HepG2 (cell line): Measurements from ENCODE around the gene TRMU. TPM values are rescaled to one million over a fixed set of nuclear protein-coding genes. Genes with fewer than 3 reads are reported as not detected.

ENCODE experiments used
- ATAC-seq: fragments of 200-7000 bp; cut with Tn5 transposase; 3 replicates; pipeline ENCODE4 v1.9.1; 2020; ENCODE audit warnings: mild to moderate bottlenecking, moderate library complexity
- BruUV-seq: library from RNA; stranded (reverse); fragments of 400-500 nt; replicated peaks from 2 replicates; lab custom pipeline; 2021; lab: Mats Ljungman, UMichigan
- CTCF ChIA-PET: fragments of 300-600 bp; formaldehyde crosslinking; extraction: SDS; loops from one replicate; lab custom pipeline; 2021; ENCODE audit warnings: low total read pairs, inconsistent platforms, low intra/inter-chr PET ratio; lab: Yijun Ruan, JAX
- POLR2A ChIA-PET: fragments of 350-600 bp; sonication (Branson Sonifier 250); formaldehyde crosslinking; loops from one replicate; lab custom pipeline; 2020; ENCODE audit warnings: antibody characterized with exemption, inconsistent platforms; lab: Yijun Ruan, JAX
- DNase-seq: peaks from one replicate; pipeline ENCODE4 v3.0.0-alpha.2; 2015; ENCODE audit warnings: low spot score
- FAIRE-seq: peaks from 3 replicates; lab custom pipeline; 2011; peaks lifted over from hg19 to GRCh38; lab: Jason Lieb, UNC
- H2AFZ ChIP-seq: one replicate; pipeline ENCODE4 v1.6.1; 2011; ENCODE audit warnings: low read length, inconsistent platforms
- H3K27ac ChIP-seq: fragments of 300-600 bp; 3 replicates; pipeline ENCODE4 v1.8.0; 2011; ENCODE audit warnings: mixed run types, mild to moderate bottlenecking, mixed read lengths, low read length, inconsistent platforms; ENCODE audit not compliant: insufficient read depth; ENCODE audit errors: extremely low read length
- H3K27me3 ChIP-seq, 2 experiments: fragments of 200-600 bp in 1 of 2; 2 replicates in 1 of 2; 3 replicates in 1 of 2; pipeline versions ENCODE4 v1.6.0 to v1.8.0; 2011; ENCODE audit warnings: low read length in 2 of 2, mild to moderate bottlenecking in 2 of 2, moderate library complexity in 2 of 2, inconsistent platforms in 1 of 2; ENCODE audit not compliant: insufficient read depth in 2 of 2, control insufficient read depth in 1 of 2
- H3K36me3 ChIP-seq, 2 experiments: fragments of 200-600 bp in 1 of 2; replicated peaks in 1 of 2; 2 replicates in 1 of 2; 3 replicates in 1 of 2; pipeline versions ENCODE4 v1.5.1 to v1.8.0; 2011; ENCODE audit warnings: low read length in 2 of 2, inconsistent platforms in 1 of 2; ENCODE audit not compliant: insufficient read depth in 2 of 2, control insufficient read depth in 1 of 2
- H3K4me1 ChIP-seq: 2 replicates; pipeline ENCODE4 v1.5.1; 2012; ENCODE audit warnings: low read length, inconsistent platforms; ENCODE audit not compliant: insufficient read depth
- H3K4me2 ChIP-seq: 2 replicates; pipeline ENCODE4 v1.6.0; 2011; ENCODE audit warnings: low read depth, low read length, inconsistent platforms
- H3K4me3 ChIP-seq, 3 experiments: fragments of 200-600 bp in 1 of 3; sonication (generic), shearing (Covaris generic) in 1 of 3; replicated peaks in 1 of 3; 2 replicates each; pipeline ENCODE4 v1.5.1; 2011 to 2016; ENCODE audit warnings: low read length in 3 of 3, inconsistent platforms in 2 of 3, low read depth in 2 of 3, mild to moderate bottlenecking in 2 of 3, control low read depth in 1 of 3, mixed read lengths in 1 of 3; ENCODE audit not compliant: insufficient read depth in 1 of 3
- H3K79me2 ChIP-seq: one replicate; pipeline ENCODE4 v1.6.1; 2011; ENCODE audit warnings: low read length, inconsistent platforms; ENCODE audit not compliant: insufficient read depth
- H3K9ac ChIP-seq: 2 replicates; pipeline ENCODE4 v1.6.0; 2011; ENCODE audit warnings: mild to moderate bottlenecking, low read depth, low read length, inconsistent platforms; ENCODE audit not compliant: insufficient read depth
- H3K9me3 ChIP-seq: 2 replicates; pipeline ENCODE4 v1.5.1; 2012; ENCODE audit warnings: mild to moderate bottlenecking, low read length
- H4K20me1 ChIP-seq: 2 replicates; pipeline ENCODE4 v1.6.0; 2011; ENCODE audit warnings: inconsistent platforms, mild to moderate bottlenecking, low read length, moderate library complexity; ENCODE audit not compliant: insufficient read depth
- ARNTL ChIP-seq: sonication (generic); formaldehyde crosslinking; IDR thresholded peaks from 2 replicates; pipeline ENCODE4 v1.4.0; 2020; ENCODE audit warnings: mild to moderate bottlenecking, missing genetic modification reagents
- FOXK1 ChIP-seq: sonication (generic); formaldehyde crosslinking; IDR thresholded peaks from 2 replicates; pipeline ENCODE4 v1.4.0; 2020; ENCODE audit warnings: low read depth, missing genetic modification reagents, borderline replicate concordance
- HNRNPUL1 ChIP-seq: fragments of 200-400 bp; formaldehyde crosslinking; IDR thresholded peaks from 2 replicates; pipeline ENCODE4 v1.6.1; 2017; ENCODE audit warnings: low read depth, mild to moderate bottlenecking, low read length, moderate library complexity
- PRMT3 ChIP-seq: sonication (generic); formaldehyde crosslinking; IDR thresholded peaks from 2 replicates; pipeline ENCODE4 v1.8.1; 2022; ENCODE audit warnings: low read depth, mild to moderate bottlenecking, moderate library complexity, missing genetic modification reagents, borderline replicate concordance
- RBAK ChIP-seq: sonication (generic); formaldehyde crosslinking; IDR thresholded peaks from 2 replicates; pipeline ENCODE4 v1.5.1; 2020; ENCODE audit warnings: mild to moderate bottlenecking, missing genetic modification reagents
- TOE1 ChIP-seq: sonication (generic); formaldehyde crosslinking; IDR thresholded peaks from 2 replicates; pipeline ENCODE4 v1.4.0; 2020; ENCODE audit warnings: mild to moderate bottlenecking, missing genetic modification reagents
- ZNF430 ChIP-seq: sonication (generic); formaldehyde crosslinking; IDR thresholded peaks from 2 replicates; pipeline ENCODE4 v1.9.0; 2021; ENCODE audit warnings: mild to moderate bottlenecking, missing genetic modification reagents
- ZSCAN29 ChIP-seq: sonication (generic); formaldehyde crosslinking; conservative IDR thresholded peaks from 2 replicates; pipeline ENCODE4 v1.4.0; 2020; ENCODE audit warnings: mild to moderate bottlenecking, missing genetic modification reagents
- WGBS: methylation state at CpG from one replicate; pipeline ENCODE4 v1.1.6; 2017; ENCODE audit warnings: low lambda C conversion rate; 5-methylcytosine and 5-hydroxymethylcytosine counted together
- in situ Hi-C: cut with HindIII; loops from 2 replicates; pipeline ENCODE4 v1.10.0; 2017; ENCODE audit warnings: low pct_unique_long_range_greater_than_20kb; ENCODE audit not compliant: extremely low pct_ligation_motif_present
- intact Hi-C: fragments of 100-400 bp; cut with micrococcal nuclease; formaldehyde crosslinking; loops from one replicate; pipeline ENCODE4 v1.10.0; 2022; ENCODE audit not compliant: unreplicated experiment
- polyA plus RNA-seq, 8 experiments: library from polyadenylated mRNA; depleted of rRNA in 3 of 8; stranded (reverse) in 7 of 8; unstranded in 1 of 8; fragments of >200 nt; fragmentation: Illumina TruSeq in 4 of 8; extraction: Trizol in 4 of 8; gene quantifications; 2 replicates each; pipeline versions ENCODE4 v1.2.1 to v1.2.3, GENCODE V29; 2011 to 2016; ENCODE audit warnings: low read depth in 4 of 8, missing spikeins in 1 of 8, mixed read lengths in 1 of 8; ENCODE audit not compliant: insufficient read depth in 1 of 8
- total RNA-seq, 5 experiments: library from RNA; depleted of rRNA; stranded (reverse); fragments of >200 nt; fragmentation: Illumina TruSeq; extraction: Trizol; gene quantifications; 2 replicates each; pipeline ENCODE4 v1.2.3, GENCODE V29; 2016; ENCODE audit warnings: low read depth in 1 of 5
- TF ChIP-seq, protein P1 (sequence below): sonication (generic); formaldehyde crosslinking; IDR thresholded peaks from 2 replicates; pipeline ENCODE4 v1.4.0; 2020; ENCODE audit warnings: missing genetic modification reagents
- TF ChIP-seq, protein P2 (sequence below): sonication (generic); formaldehyde crosslinking; IDR thresholded peaks from 2 replicates; pipeline ENCODE4 v1.5.1; 2020; ENCODE audit warnings: missing genetic modification reagents, mild to moderate bottlenecking, borderline replicate concordance
- TF ChIP-seq, protein P3 (sequence below): sonication (generic); formaldehyde crosslinking; IDR thresholded peaks from 2 replicates; pipeline ENCODE4 v1.8.1; 2022; ENCODE audit warnings: mild to moderate bottlenecking, missing genetic modification reagents
- TF ChIP-seq, protein P4 (sequence below): sonication (generic); formaldehyde crosslinking; IDR thresholded peaks from 2 replicates; pipeline ENCODE4 v1.4.0; 2020; ENCODE audit warnings: mild to moderate bottlenecking, missing genetic modification reagents, borderline replicate concordance

TRMU gene
- total and polyA plus RNA-seq, 2 of the 13 experiments (the other 11 are each of a cell fraction or from before 2014, with no cell fraction given) = 31.0 to 50.2 TPM

DNA sequence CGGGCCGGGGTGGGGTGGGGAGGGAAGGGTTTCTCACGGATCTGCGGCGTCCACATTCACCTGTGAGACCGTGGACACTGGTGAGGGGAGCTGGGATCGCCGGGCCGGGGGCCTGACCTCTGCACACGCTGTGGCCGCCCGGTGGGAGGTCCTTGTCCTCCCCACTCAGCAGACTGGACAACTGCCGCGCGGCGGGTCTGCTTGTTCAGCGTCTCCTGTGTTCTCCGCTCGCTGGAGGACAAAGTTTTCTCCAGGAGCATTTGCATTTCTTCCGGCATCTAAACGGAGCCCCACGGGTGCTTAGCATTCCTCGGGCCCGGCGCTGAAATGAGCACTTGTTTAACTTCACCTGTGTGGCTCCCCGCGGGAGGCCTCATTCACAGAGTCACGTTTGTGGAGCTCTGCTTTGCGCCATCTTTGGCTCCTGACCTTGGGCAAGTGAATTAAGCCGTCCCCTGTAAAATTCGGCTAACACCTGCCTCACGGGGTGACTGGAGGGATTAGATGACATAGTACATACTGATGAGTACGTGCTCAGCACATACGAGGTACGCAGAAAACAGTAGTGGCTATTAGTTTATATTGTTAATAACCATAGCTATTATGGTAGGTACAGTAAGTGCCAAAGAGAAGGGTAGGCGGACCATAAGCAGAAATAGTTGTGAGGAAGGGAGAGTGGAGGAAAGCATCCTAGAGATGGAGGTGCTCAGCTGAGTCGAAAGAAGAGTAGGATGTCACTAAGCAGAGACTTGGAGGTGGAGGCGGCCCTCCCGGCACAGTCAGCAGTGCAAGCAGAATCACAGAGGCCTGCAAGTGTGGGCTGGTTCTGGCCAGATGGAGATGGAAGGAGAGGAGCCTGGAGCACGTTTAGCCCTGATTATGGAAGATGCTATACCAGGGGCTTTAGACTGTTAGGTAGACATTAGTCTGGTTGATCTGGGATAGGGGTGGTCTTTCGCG is 885 bp downstream of the TRMU start:
- H3K4me2 ChIP-seq = peak overlapping the region; percentile 98
- intact Hi-C loops = no loop called here
- H3K27me3 ChIP-seq = no peaks in the 10 kb centered on the region
- peak overlapping the region; percentile 84 for H3K27ac ChIP-seq
- peaks cover 40% of the 10 kb centered on the region for H3K4me1 ChIP-seq
- FAIRE-seq = no peak
- 3% methylated on average over 21 of the region's 42 CpGs for WGBS
- peak; percentile 20 for DNase-seq
- ATAC-seq = peak; percentile 73
- no TSS peak for BruUV-seq
- H3K9me3 ChIP-seq = no peaks in the 10 kb centered on the region
- peak overlapping the region; percentile 88 for H3K9ac ChIP-seq
- H3K79me2 ChIP-seq = peaks cover 36% of the 10 kb centered on the region
- H3K4me3 ChIP-seq = peak overlapping the region; percentile 72 to 100 (median 98)
- in situ Hi-C loops = no loop called here
- ChIA-PET CTCF (no interaction called here), POLR2A (interaction anchor here (0.8 to 2.1 kb wide), 12 partner anchors 21 to 1655 kb away, joined by 3 to 12 read pairs (median 4); partner anchors contain the start of genes CDPF1, GTSE1 and TTC38)
- H3K36me3 ChIP-seq = peaks cover 12 to 30% of the 10 kb centered on the region in 2 experiments
- H2AFZ ChIP-seq = no peak overlapping the region
- H4K20me1 ChIP-seq = peaks cover 5% of the 10 kb centered on the region; the same call in 1 of the 2 replicates
- TF ChIP-seq, protein P1, sequence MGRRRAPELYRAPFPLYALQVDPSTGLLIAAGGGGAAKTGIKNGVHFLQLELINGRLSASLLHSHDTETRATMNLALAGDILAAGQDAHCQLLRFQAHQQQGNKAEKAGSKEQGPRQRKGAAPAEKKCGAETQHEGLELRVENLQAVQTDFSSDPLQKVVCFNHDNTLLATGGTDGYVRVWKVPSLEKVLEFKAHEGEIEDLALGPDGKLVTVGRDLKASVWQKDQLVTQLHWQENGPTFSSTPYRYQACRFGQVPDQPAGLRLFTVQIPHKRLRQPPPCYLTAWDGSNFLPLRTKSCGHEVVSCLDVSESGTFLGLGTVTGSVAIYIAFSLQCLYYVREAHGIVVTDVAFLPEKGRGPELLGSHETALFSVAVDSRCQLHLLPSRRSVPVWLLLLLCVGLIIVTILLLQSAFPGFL = no peak
- TF ChIP-seq ZNF430 (peak; percentile 1; the same call in 1 of the 2 replicates), PRMT3 (CRISPR knock-in tag) (no peak), RBAK (CRISPR knock-in tag) (peak; percentile 65; the same call in 1 of the 2 replicates), ZSCAN29 (CRISPR knock-in tag) (no peak), HNRNPUL1 (no peak), FOXK1 (CRISPR knock-in tag) (0 out of 2 replicates have a peak, but pooled peaks have one; percentile 8), TOE1 (CRISPR knock-in tag) (no peak), ARNTL (CRISPR knock-in tag) (0 out of 2 replicates have a peak, but pooled peaks have one; percentile 1)
- TF ChIP-seq, protein P2, sequence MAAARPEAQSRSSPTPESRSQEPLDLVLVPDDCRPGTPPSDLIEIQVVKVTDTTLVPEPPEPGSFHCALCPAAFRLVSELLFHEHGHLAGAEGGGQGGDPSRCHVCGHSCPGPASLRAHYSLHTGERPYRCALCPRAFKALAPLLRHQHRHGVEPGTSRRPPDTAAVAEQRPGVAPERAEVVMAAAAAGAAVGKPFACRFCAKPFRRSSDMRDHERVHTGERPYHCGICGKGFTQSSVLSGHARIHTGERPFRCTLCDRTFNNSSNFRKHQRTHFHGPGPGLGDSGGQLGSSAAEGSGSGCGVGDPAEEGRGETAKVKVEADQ = 0 out of 2 replicates have a peak, but pooled peaks have one; percentile 15
- TF ChIP-seq, protein P3, sequence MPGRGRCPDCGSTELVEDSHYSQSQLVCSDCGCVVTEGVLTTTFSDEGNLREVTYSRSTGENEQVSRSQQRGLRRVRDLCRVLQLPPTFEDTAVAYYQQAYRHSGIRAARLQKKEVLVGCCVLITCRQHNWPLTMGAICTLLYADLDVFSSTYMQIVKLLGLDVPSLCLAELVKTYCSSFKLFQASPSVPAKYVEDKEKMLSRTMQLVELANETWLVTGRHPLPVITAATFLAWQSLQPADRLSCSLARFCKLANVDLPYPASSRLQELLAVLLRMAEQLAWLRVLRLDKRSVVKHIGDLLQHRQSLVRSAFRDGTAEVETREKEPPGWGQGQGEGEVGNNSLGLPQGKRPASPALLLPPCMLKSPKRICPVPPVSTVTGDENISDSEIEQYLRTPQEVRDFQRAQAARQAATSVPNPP (CRISPR knock-in tag) = no peak
- TF ChIP-seq, protein P4, sequence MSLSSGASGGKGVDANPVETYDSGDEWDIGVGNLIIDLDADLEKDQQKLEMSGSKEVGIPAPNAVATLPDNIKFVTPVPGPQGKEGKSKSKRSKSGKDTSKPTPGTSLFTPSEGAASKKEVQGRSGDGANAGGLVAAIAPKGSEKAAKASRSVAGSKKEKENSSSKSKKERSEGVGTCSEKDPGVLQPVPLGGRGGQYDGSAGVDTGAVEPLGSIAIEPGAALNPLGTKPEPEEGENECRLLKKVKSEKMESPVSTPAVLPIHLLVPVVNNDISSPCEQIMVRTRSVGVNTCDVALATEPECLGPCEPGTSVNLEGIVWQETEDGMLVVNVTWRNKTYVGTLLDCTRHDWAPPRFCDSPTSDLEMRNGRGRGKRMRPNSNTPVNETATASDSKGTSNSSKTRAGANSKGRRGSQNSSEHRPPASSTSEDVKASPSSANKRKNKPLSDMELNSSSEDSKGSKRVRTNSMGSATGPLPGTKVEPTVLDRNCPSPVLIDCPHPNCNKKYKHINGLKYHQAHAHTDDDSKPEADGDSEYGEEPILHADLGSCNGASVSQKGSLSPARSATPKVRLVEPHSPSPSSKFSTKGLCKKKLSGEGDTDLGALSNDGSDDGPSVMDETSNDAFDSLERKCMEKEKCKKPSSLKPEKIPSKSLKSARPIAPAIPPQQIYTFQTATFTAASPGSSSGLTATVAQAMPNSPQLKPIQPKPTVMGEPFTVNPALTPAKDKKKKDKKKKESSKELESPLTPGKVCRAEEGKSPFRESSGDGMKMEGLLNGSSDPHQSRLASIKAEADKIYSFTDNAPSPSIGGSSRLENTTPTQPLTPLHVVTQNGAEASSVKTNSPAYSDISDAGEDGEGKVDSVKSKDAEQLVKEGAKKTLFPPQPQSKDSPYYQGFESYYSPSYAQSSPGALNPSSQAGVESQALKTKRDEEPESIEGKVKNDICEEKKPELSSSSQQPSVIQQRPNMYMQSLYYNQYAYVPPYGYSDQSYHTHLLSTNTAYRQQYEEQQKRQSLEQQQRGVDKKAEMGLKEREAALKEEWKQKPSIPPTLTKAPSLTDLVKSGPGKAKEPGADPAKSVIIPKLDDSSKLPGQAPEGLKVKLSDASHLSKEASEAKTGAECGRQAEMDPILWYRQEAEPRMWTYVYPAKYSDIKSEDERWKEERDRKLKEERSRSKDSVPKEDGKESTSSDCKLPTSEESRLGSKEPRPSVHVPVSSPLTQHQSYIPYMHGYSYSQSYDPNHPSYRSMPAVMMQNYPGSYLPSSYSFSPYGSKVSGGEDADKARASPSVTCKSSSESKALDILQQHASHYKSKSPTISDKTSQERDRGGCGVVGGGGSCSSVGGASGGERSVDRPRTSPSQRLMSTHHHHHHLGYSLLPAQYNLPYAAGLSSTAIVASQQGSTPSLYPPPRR (CRISPR knock-in tag) = no peak
